Measurements from ENCODE around the gene HELT.

The HELT gene

GRCh38 chr4:184977747-184978146 lies 40.5 kb upstream of the HELT start:
- no peak for ATAC-seq
- TF ChIP-seq PATZ1 (CRISPR knock-in tag; IDR thresholded peaks at IDR 0.05; ENCODE audit: borderline replicate concordance) (no peak), CSRNP3 (CRISPR knock-in tag; IDR thresholded peaks at IDR 0.05) (no peak), CSDC2 (CRISPR knock-in tag; IDR thresholded peaks at IDR 0.05) (no peak), BACH2 (CRISPR knock-in tag; IDR thresholded peaks at IDR 0.05; ENCODE audit: borderline replicate concordance) (no peak), ZFP30 (CRISPR knock-in tag; IDR thresholded peaks at IDR 0.05) (no peak), ZC3H10 (CRISPR knock-in tag; IDR thresholded peaks at IDR 0.05) (no peak), PPARA (CRISPR knock-in tag; IDR thresholded peaks at IDR 0.05; ENCODE audit: borderline replicate concordance) (no peak), ZNF8 (CRISPR knock-in tag; IDR thresholded peaks at IDR 0.05) (no peak), ISL1 (CRISPR knock-in tag; IDR thresholded peaks at IDR 0.05) (no peak)

GRCh38 chr4:184978211-184978610 lies 40.1 kb upstream of the HELT start:
- TF ChIP-seq TOX (CRISPR knock-in tag; IDR thresholded peaks at IDR 0.05; ENCODE audit: borderline replicate concordance) (no peak), ZNF70 (CRISPR knock-in tag; IDR thresholded peaks at IDR 0.05) (no peak), CSRNP3 (CRISPR knock-in tag; IDR thresholded peaks at IDR 0.05) (no peak), ARNTL (CRISPR knock-in tag; IDR thresholded peaks at IDR 0.05; ENCODE audit: borderline replicate concordance, low read depth) (no peak), CREB5 (CRISPR knock-in tag; IDR thresholded peaks at IDR 0.05; ENCODE audit: low read depth) (no peak), TSHZ2 (CRISPR knock-in tag; IDR thresholded peaks at IDR 0.05) (no peak), OSR1 (CRISPR knock-in tag; IDR thresholded peaks at IDR 0.05) (no peak), POU6F1 (CRISPR knock-in tag; IDR thresholded peaks at IDR 0.05; ENCODE audit: borderline replicate concordance, low read depth) (no peak), PPARA (CRISPR knock-in tag; IDR thresholded peaks at IDR 0.05; ENCODE audit: borderline replicate concordance) (no peak), GLIS3 (CRISPR knock-in tag; IDR thresholded peaks at IDR 0.05) (no peak)
- ATAC-seq = no peak

GRCh38 chr4:184979461-184980124 lies 38.7 kb upstream of the HELT start:
- TF ChIP-seq TCF4 (CRISPR knock-in tag; IDR thresholded peaks at IDR 0.05; ENCODE audit: borderline replicate concordance) = no peak
- no peak for TF ChIP-seq TSHZ2 (CRISPR knock-in tag; IDR thresholded peaks at IDR 0.05)
- TF ChIP-seq PATZ1 (CRISPR knock-in tag; IDR thresholded peaks at IDR 0.05; ENCODE audit: borderline replicate concordance) = no peak
- no peak for TF ChIP-seq CREB5 (CRISPR knock-in tag; IDR thresholded peaks at IDR 0.05; ENCODE audit: low read depth)
- no peak for TF ChIP-seq ESRRG (CRISPR knock-in tag; IDR thresholded peaks at IDR 0.05)
- ATAC-seq = no peak
